ENCODE results near the gene NAT8.
"Not testable (repeated sequence)": the region's sequence is repeated elsewhere in the genome, so short reads cannot be mapped to it uniquely, and the experiment has no call there.

NAT8 gene

DNA sequence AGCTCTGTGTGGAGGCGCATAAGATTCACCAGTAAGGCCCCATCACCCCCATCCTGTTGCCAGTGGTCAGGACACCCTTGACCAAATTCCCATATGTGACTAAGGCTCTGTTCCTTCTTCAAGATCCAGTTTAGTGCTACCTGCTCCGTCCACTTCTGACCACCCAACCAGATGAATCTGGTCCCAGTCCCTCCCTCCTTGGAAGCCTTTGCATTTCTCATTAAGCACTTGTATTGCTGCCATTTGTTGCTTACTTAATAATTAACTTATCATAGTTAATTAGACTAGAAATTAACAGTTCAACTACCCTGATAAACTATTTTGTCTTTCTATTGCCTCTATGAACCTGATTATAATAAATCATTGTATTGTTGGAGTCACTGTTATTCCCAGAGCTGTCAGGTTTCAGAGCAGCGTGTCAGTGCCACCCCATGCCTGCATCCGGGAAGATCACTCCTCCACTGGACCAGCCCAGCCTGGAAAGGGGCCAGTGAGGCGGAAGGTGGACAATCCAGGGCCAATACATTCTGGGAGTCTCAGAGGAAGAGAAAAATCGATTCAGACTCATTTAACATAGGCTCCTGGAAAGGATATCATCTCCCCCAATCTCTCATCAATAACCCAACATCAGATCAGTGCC lies 9.5 kb upstream of the NAT8 start:
- no peaks in the 10 kb centered on the region for H3K4me1 Mint-ChIP-seq (ENCODE audit: low read depth)
- H3K9me3 Mint-ChIP-seq (ENCODE audit: low read depth), result peaks cover 3% of the 10 kb centered on the region
- H3K27me3 Mint-ChIP-seq, result no peaks in the 10 kb centered on the region
- H3K36me3 Mint-ChIP-seq, result no peaks in the 10 kb centered on the region
- H3K27ac Mint-ChIP-seq, result no peak overlapping the region
- H3K4me3 Mint-ChIP-seq, result no peak overlapping the region

GRCh38 chr2:73647690-73648089 lies 5.5 kb upstream of the NAT8 start:
- H3K9me3 Mint-ChIP-seq (ENCODE audit: low read depth); H3K27me3 Mint-ChIP-seq; H3K4me3 Mint-ChIP-seq; H3K4me1 Mint-ChIP-seq (ENCODE audit: low read depth); H3K36me3 Mint-ChIP-seq; H3K27ac Mint-ChIP-seq: not testable (repeated sequence)

DNA sequence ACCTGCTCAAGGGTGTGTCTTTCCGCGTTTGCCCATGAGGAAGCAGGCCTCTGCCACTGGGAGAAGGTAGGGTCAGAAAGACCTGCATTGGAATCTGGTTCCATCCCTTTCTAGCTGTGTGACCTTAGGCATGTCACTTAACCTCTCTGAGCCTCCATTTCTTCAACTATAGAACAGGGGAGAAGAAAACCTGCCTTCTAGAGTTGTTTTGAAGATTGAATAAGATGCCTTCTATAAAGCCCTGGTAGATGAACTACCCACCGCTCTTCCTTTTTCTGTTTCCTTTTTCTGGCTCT lies 507 bp downstream of the NAT8 start:
- no peak overlapping the region for H3K4me3 Mint-ChIP-seq
- peaks cover 12% of the 10 kb centered on the region for H3K9me3 Mint-ChIP-seq (ENCODE audit: low read depth)
- H3K27me3 Mint-ChIP-seq, result peaks cover 8% of the 10 kb centered on the region
- H3K27ac Mint-ChIP-seq, result no peak overlapping the region
- no peaks in the 10 kb centered on the region for H3K4me1 Mint-ChIP-seq (ENCODE audit: low read depth)
- peaks cover 9% of the 10 kb centered on the region for H3K36me3 Mint-ChIP-seq

DNA sequence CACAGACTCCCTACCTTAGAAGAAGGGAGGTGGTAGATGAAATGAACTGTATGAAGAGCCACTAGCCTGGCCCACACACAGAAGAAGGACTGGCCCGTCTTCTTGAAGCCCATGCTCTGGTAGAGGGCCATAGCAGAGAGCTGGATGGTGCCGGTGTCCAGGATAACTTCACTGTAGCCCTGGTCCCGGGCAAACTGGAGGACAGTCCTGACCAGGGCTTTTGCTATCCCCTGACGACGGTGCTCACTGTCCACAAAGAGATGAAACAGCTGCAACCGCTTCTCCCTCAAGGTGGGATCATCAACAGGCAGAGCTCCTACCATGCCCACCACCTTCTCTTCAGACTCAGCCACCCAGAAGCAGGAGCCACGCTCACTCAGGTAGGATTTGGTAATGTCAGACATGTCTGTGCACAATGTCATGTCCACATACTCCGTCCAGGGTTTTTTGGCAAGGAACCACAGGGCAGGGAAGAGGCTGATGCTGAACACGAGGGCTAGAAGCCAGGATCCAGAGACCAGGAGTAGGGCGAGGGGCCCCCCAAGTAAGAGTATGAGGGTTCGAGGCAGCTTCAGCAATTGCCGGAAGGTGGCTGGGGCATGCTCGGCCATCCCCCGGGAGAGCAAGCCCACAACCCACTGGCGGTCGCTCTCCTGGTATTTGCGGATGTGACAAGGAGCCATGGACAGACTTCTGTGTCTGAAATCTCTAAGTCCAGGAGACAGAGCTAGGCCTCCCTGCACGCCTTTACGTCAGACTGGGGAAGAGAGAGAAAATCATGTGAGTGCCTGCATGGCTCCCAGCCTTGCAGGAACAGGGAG lies 1.1 kb downstream of the NAT8 start:
- no peak overlapping the region for H3K4me3 Mint-ChIP-seq
- H3K27ac Mint-ChIP-seq, result no peak overlapping the region
- H3K36me3 Mint-ChIP-seq, result peaks cover 9% of the 10 kb centered on the region
- H3K9me3 Mint-ChIP-seq (ENCODE audit: low read depth), result peaks cover 11% of the 10 kb centered on the region
- no peaks in the 10 kb centered on the region for H3K4me1 Mint-ChIP-seq (ENCODE audit: low read depth)
- H3K27me3 Mint-ChIP-seq, result peaks cover 8% of the 10 kb centered on the region

DNA sequence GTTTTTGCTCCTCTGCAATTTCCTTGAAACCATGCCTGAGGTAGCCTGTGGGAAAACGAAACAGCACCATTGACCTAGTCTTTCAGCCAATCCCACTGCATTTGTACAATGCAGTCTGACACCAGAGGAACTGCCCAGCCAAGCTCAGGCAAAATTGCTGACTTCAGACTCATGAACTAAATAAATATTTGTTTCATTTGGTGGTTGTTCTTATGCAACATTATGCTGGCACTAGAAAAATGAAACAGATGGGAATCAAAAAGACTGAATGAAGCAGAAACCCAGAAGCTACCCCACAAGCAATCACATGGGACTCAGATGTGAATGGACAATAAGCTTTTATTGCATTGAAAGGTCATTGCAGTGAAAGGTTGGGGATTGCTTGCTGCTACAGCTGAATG lies 1.7 kb downstream of the NAT8 start:
- no peaks in the 10 kb centered on the region for H3K4me1 Mint-ChIP-seq (ENCODE audit: low read depth)
- H3K27me3 Mint-ChIP-seq, result peaks cover 8% of the 10 kb centered on the region
- no peak overlapping the region for H3K4me3 Mint-ChIP-seq
- H3K9me3 Mint-ChIP-seq (ENCODE audit: low read depth), result peaks cover 11% of the 10 kb centered on the region
- no peak overlapping the region for H3K27ac Mint-ChIP-seq
- H3K36me3 Mint-ChIP-seq, result peaks cover 9% of the 10 kb centered on the region

DNA sequence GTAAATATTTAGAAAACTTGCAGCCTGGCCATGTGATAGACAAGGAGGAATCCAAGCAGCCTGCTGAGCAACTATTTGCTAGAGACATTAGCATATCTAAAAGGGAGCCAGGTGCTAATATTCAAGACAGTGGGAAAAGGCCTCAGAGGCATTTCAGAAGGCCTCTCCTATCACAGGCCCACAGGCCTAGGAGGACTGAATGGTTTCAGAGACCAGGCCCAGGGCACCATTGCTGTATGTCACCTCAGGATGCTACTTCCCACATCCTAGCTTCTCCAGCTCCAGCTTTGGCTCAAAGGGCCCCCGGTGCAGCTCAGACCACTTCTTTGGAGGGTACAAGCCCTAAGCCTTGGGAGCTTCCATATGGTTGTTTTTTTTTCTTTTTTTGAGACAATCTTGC lies 3.8 kb downstream of the NAT8 start:
- H3K9me3 Mint-ChIP-seq (ENCODE audit: low read depth), result peaks cover 11% of the 10 kb centered on the region
- H3K27ac Mint-ChIP-seq, result no peak overlapping the region
- no peaks in the 10 kb centered on the region for H3K4me1 Mint-ChIP-seq (ENCODE audit: low read depth)
- H3K36me3 Mint-ChIP-seq, result peaks cover 6% of the 10 kb centered on the region
- H3K4me3 Mint-ChIP-seq, result no peak overlapping the region
- peaks cover 5% of the 10 kb centered on the region for H3K27me3 Mint-ChIP-seq

- H3K4me1 Mint-ChIP-seq (ENCODE audit: low read depth); H3K27ac Mint-ChIP-seq; H3K36me3 Mint-ChIP-seq; H3K4me3 Mint-ChIP-seq; H3K27me3 Mint-ChIP-seq: not testable (repeated sequence)
- peaks cover 11% of the 10 kb centered on the region for H3K9me3 Mint-ChIP-seq (ENCODE audit: low read depth)
These were observed 5.2 kb downstream of the NAT8 start for GRCh38 chr2:73636977-73637376.

GRCh38 chr2:73630662-73631266 lies 11.5 kb downstream of the NAT8 start:
- H3K4me1 Mint-ChIP-seq (ENCODE audit: low read depth); H3K4me3 Mint-ChIP-seq; H3K9me3 Mint-ChIP-seq (ENCODE audit: low read depth); H3K27ac Mint-ChIP-seq; H3K27me3 Mint-ChIP-seq: not testable (repeated sequence)
- H3K36me3 Mint-ChIP-seq, result peaks cover 16% of the 10 kb centered on the region

- H3K9me3 Mint-ChIP-seq (ENCODE audit: low read depth), result not testable (repeated sequence)
These were observed 13.7 kb downstream of the NAT8 start for GRCh38 chr2:73628493-73628892.

DNA sequence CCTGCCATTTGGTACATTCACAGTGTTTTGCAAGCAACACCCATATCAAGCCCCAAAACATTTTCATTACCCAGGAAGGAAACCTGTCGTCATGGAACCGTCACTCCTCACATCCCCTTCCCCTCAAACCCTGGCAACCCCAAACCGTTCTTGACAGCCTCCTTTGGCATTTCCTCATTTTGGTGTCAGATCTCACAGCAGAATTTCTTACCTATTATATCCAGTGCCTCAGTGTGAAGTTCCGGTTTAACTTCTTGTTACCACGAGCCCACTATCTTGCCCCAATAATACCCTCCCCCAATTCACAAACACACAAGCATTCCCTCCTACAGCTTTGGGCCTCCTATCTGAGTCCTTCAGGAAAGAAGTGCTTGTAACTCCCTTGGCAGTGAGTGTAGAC lies 16.0 kb downstream of the NAT8 start:
- peaks cover 20% of the 10 kb centered on the region for H3K36me3 Mint-ChIP-seq
- H3K9me3 Mint-ChIP-seq (ENCODE audit: low read depth); H3K4me3 Mint-ChIP-seq; H3K27ac Mint-ChIP-seq; H3K4me1 Mint-ChIP-seq (ENCODE audit: low read depth); H3K27me3 Mint-ChIP-seq: not testable (repeated sequence)

More at GRCh38 chr2:73628493-73628892, 13.7 kb downstream of the NAT8 start:
- H3K27me3 Mint-ChIP-seq; H3K27ac Mint-ChIP-seq; H3K4me3 Mint-ChIP-seq; H3K4me1 Mint-ChIP-seq (ENCODE audit: low read depth): not testable (repeated sequence)
- peaks cover 16% of the 10 kb centered on the region for H3K36me3 Mint-ChIP-seq

- H3K27me3 Mint-ChIP-seq; H3K4me3 Mint-ChIP-seq; H3K4me1 Mint-ChIP-seq (ENCODE audit: low read depth); H3K9me3 Mint-ChIP-seq (ENCODE audit: low read depth); H3K27ac Mint-ChIP-seq: not testable (repeated sequence)
- H3K36me3 Mint-ChIP-seq, result peaks cover 20% of the 10 kb centered on the region
These were observed 17.6 kb downstream of the NAT8 start for GRCh38 chr2:73624625-73625024.

- H3K9me3 Mint-ChIP-seq (ENCODE audit: low read depth); H3K4me3 Mint-ChIP-seq; H3K4me1 Mint-ChIP-seq (ENCODE audit: low read depth); H3K27ac Mint-ChIP-seq; H3K27me3 Mint-ChIP-seq: not testable (repeated sequence)
- H3K36me3 Mint-ChIP-seq, result peaks cover 20% of the 10 kb centered on the region
These were observed 18.2 kb downstream of the NAT8 start for GRCh38 chr2:73624036-73624435.

- not testable (repeated sequence) for H3K4me3 Mint-ChIP-seq; H3K27ac Mint-ChIP-seq; H3K4me1 Mint-ChIP-seq (ENCODE audit: low read depth); H3K9me3 Mint-ChIP-seq (ENCODE audit: low read depth); H3K27me3 Mint-ChIP-seq
- peaks cover 10% of the 10 kb centered on the region for H3K36me3 Mint-ChIP-seq
These were observed 22.3 kb downstream of the NAT8 start for GRCh38 chr2:73619925-73620324.

GRCh38 chr2:73614997-73615396 lies 27.2 kb downstream of the NAT8 start:
- Mint-ChIP-seq H3K4me3 (no peak overlapping the region), H3K9me3 (ENCODE audit: low read depth) (no peaks in the 10 kb centered on the region), H3K4me1 (ENCODE audit: low read depth) (no peaks in the 10 kb centered on the region), H3K36me3 (peaks cover 9% of the 10 kb centered on the region), H3K27me3 (no peaks in the 10 kb centered on the region), H3K27ac (no peak overlapping the region)

- H3K9me3 Mint-ChIP-seq (ENCODE audit: low read depth), result no peaks in the 10 kb centered on the region
- no peak overlapping the region for H3K27ac Mint-ChIP-seq
- H3K36me3 Mint-ChIP-seq, result peaks cover 12% of the 10 kb centered on the region
- no peaks in the 10 kb centered on the region for H3K4me1 Mint-ChIP-seq (ENCODE audit: low read depth)
- H3K4me3 Mint-ChIP-seq, result no peak overlapping the region
- H3K27me3 Mint-ChIP-seq, result no peaks in the 10 kb centered on the region
These were observed 28.1 kb downstream of the NAT8 start for GRCh38 chr2:73614105-73614504.

- Mint-ChIP-seq H3K9me3 (ENCODE audit: low read depth) (no peaks in the 10 kb centered on the region), H3K36me3 (peaks cover 21% of the 10 kb centered on the region), H3K27ac (no peak overlapping the region), H3K4me1 (ENCODE audit: low read depth) (no peaks in the 10 kb centered on the region), H3K27me3 (no peaks in the 10 kb centered on the region), H3K4me3 (no peak overlapping the region)
These were observed 30.4 kb downstream of the NAT8 start for GRCh38 chr2:73611867-73612266.
